GM12892 (cell line): Measurements from ENCODE around the gene CAPZB.

Experiments used
- POLR2AphosphoS5 ChIP-seq: IDR thresholded peaks from 2 replicates; pipeline ENCODE4 v1.6.1; 2011; ENCODE audit warnings: low read depth, low read length, control low read depth
- TAF1 ChIP-seq: IDR thresholded peaks from 2 replicates; pipeline ENCODE4 v1.6.1; 2011; ENCODE audit warnings: low read depth, mild to moderate bottlenecking, control low read depth, low read length, borderline replicate concordance

- TF ChIP-seq POLR2AphosphoS5 (no peak), TAF1 (no peak)
Observed at GRCh38 chr1:19448491-19449439, 36.6 kb downstream of the CAPZB start.
